ENCODE data around the gene MED22. TPM values are rescaled to one million over a fixed set of nuclear protein-coding genes. Genes with fewer than 3 reads are reported as not detected.

The MED22 gene
- total and polyA plus RNA-seq, 10 donors: 13.3 to 33.7 (median 28.3) TPM

DNA sequence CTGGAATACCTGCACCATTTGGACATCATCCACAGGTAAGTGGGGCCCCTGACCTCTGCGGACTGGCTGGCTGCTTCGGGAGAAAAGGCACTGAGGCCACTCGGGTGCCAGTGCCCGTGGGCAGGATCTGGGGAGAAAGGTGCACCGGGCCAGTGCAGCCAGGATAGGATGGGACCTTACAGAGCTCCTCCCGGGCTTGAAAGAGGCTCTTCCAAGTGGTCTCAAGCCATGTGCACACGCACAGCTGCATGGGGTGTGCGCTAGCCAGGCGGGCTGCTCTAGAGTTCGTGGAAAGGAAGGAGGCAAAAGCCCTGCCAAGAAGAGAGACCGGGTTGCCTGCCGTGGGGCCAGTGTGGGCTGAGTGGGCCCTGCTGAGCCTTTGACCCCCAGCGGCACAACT lies 41.6 kb upstream of the MED22 start:
- Histone ChIP-seq H3K4me1 (peaks cover 0 to 10% (median 0%) of the 10 kb centered on the region in 6 donors), H3K4me3 (no peak overlapping the region), H3K36me3 (no peaks in the 10 kb centered on the region), H3K9me3 (no peaks in the 10 kb centered on the region), H3K27me3 (replicated peaks in 1 of 7) (peaks cover 0 to 34% (median 0%) of the 10 kb centered on the region in 7 donors), H3K27ac (no peak overlapping the region)
- intact Hi-C loops (cut with DNase I; ENCODE audit: low total_unique reads): no loop called here
- no peak for TF ChIP-seq POLR2A (IDR thresholded peaks at IDR 0.05)
- TF ChIP-seq, protein P1, sequence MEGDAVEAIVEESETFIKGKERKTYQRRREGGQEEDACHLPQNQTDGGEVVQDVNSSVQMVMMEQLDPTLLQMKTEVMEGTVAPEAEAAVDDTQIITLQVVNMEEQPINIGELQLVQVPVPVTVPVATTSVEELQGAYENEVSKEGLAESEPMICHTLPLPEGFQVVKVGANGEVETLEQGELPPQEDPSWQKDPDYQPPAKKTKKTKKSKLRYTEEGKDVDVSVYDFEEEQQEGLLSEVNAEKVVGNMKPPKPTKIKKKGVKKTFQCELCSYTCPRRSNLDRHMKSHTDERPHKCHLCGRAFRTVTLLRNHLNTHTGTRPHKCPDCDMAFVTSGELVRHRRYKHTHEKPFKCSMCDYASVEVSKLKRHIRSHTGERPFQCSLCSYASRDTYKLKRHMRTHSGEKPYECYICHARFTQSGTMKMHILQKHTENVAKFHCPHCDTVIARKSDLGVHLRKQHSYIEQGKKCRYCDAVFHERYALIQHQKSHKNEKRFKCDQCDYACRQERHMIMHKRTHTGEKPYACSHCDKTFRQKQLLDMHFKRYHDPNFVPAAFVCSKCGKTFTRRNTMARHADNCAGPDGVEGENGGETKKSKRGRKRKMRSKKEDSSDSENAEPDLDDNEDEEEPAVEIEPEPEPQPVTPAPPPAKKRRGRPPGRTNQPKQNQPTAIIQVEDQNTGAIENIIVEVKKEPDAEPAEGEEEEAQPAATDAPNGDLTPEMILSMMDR (IDR thresholded peaks at IDR 0.05 in 8 of 11, conservative IDR thresholded peaks at IDR 0.05 in 3 of 11): no peak
- TF ChIP-seq POLR2AphosphoS5 (IDR thresholded peaks at IDR 0.05): no peak
- DNase-seq: no peak
- 80 to 92% (median 89%) methylated on average over 13 of the region's 13 CpGs for WGBS, 5 donors

DNA sequence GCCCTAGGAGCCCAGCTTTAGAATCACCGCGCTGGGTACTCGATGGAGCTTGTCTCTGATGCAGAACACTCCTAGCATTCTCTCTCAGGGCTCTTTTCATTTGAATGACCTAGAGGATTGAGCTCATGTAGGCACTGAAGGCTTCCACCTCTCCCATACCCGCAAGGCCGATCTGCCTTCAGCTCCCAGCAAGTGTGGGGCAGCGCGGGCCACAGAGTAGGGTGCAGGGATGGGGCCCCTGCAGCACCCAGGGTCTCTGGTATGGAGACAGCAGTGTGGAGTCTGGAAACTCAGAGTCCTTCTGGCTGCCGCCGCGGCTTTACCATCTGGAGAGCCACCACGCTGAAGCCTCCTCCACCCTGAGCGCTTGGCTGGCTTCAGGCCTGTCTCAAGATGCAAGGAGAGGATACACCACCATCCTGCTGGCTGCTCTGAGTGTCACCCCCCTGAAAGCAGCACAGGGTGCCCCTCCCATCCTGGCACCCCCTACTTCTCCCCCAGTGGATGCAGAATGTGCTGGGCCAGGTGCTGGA lies 41.2 kb upstream of the MED22 start:
- intact Hi-C loops (cut with DNase I; ENCODE audit: low total_unique reads): no loop called here
- Histone ChIP-seq H3K4me3 (no peak overlapping the region), H3K9me3 (no peaks in the 10 kb centered on the region), H3K27me3 (replicated peaks in 1 of 7) (peaks cover 0 to 29% (median 0%) of the 10 kb centered on the region in 7 donors), H3K27ac (no peak overlapping the region), H3K36me3 (no peaks in the 10 kb centered on the region), H3K4me1 (peaks cover 0 to 8% (median 0%) of the 10 kb centered on the region in 6 donors)
- TF ChIP-seq, protein P1 (IDR thresholded peaks at IDR 0.05 in 8 of 11, conservative IDR thresholded peaks at IDR 0.05 in 3 of 11): no peak
- TF ChIP-seq POLR2A (IDR thresholded peaks at IDR 0.05) (no peak), POLR2AphosphoS5 (IDR thresholded peaks at IDR 0.05) (no peak)
- whole genome bisulfite sequencing, 5 donors: 96 to 98% (median 97%) methylated on average over 11 to 12 of the region's 12 CpGs
- no peak for DNase-seq

DNA sequence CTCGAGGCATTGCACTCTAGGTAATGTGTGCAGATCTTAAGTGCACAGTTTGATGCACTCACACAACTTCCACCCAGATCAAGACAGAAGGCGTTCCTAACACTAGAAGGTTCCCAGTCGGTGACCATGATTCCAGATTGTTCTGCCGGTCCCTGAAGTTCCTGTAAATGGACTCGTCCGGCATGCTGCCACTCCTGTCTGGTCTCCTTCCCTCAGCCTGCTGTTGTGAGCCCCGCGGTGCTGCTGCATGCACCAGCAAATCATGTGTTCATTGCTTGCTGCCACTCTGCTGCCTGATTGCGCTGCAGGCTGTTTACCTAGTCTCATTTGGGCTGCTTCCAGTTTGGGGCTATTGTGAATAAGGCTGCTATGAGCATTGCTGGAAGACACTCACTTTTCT lies 39.7 kb upstream of the MED22 start:
- Histone ChIP-seq H3K27me3 (replicated peaks in 1 of 7) (peaks cover 0 to 19% (median 0%) of the 10 kb centered on the region in 7 donors), H3K4me1 (peaks cover 0 to 8% (median 0%) of the 10 kb centered on the region in 6 donors), H3K4me3 (no peak overlapping the region), H3K9me3 (no peaks in the 10 kb centered on the region), H3K36me3 (no peaks in the 10 kb centered on the region), H3K27ac (no peak overlapping the region)
- WGBS, 5 donors: 82 to 95% (median 91%) methylated on average over 9 of the region's 9 CpGs
- intact Hi-C loops (cut with DNase I; ENCODE audit: low total_unique reads): no loop called here
- no peak for TF ChIP-seq POLR2AphosphoS5 (IDR thresholded peaks at IDR 0.05)
- TF ChIP-seq, protein P1 (IDR thresholded peaks at IDR 0.05 in 8 of 11, conservative IDR thresholded peaks at IDR 0.05 in 3 of 11): no peak
- TF ChIP-seq POLR2A (IDR thresholded peaks at IDR 0.05): no peak
- DNase-seq: no peak

DNA sequence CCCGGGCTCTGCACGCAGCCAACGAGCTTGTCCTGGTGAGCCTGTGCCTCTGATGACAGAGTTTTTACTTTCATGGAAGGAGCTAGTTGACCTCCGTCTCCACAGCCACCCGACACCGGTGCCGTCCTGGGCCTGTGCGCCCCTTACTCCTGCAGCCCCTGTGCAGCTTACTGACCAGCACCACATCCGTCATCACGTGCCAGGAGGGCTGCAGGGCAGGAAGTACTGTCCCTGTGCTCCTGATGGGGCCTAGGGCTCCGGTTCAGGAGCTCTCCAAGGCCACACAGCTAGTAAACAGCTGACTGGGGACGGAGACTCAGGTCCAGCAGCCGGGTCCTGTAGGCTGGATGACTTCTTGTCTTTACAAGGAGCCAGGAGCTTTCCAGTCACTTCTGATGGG lies 38.4 kb upstream of the MED22 start:
- intact Hi-C loops (cut with DNase I; ENCODE audit: low total_unique reads): no loop called here
- 70 to 82% (median 74%) methylated on average over 4 to 13 of the region's 13 CpGs for WGBS, 5 donors
- H3K4me3 ChIP-seq: no peak overlapping the region

More for the DNA sequence above, 38.4 kb upstream of the MED22 start:
- DNase-seq: no peak
- Histone ChIP-seq H3K4me1 (peaks cover 0 to 8% (median 0%) of the 10 kb centered on the region in 6 donors), H3K27ac (no peak overlapping the region), H3K9me3 (no peaks in the 10 kb centered on the region), H3K27me3 (replicated peaks in 1 of 7) (peaks cover 0 to 13% (median 0%) of the 10 kb centered on the region in 7 donors), H3K36me3 (no peaks in the 10 kb centered on the region)
- peak in 1 of 3 donors; percentile 22 for TF ChIP-seq POLR2AphosphoS5 (IDR thresholded peaks at IDR 0.05)
- no peak for TF ChIP-seq POLR2A (IDR thresholded peaks at IDR 0.05)
- TF ChIP-seq, protein P1 (IDR thresholded peaks at IDR 0.05 in 8 of 11, conservative IDR thresholded peaks at IDR 0.05 in 3 of 11): no peak

All from spleen (tissue), 11 donors.